Activated CD8-positive, alpha-beta memory T cell treated with anti-CD3 and anti-CD28 coated beads, Interleukin-2, amount 50 U/mL, for 4 hours (primary cell): Measurements from ENCODE around the gene ADAMTS7.
"Not testable (repeated sequence)": the region's sequence is repeated elsewhere in the genome, so short reads cannot be mapped to it uniquely, and the experiment has no call there.

Experiments
- DNase-seq: peaks from one replicate; pipeline ENCODE4 v3.0.0-alpha.2; 2020

ADAMTS7 gene

DNA sequence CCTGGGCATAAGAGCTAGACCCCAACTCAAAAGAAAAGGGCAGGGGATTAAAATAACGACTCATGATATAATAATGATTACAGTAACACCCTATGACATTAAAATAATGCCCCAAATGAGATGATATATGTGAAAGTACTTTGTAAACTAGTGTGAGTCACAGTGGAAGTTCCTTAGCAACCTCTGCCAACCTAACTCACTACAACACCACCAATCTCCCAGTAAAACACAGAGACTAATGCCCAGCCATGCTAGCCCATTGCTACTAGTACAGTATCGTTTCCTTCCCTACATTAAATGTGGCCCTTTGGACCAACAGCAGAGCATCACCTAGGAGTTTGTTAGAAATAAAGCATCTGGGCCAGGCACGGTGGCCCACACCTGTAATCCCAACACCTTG is 11.2 kb upstream of the ADAMTS7 start:
- DNase-seq: no peak

DNA sequence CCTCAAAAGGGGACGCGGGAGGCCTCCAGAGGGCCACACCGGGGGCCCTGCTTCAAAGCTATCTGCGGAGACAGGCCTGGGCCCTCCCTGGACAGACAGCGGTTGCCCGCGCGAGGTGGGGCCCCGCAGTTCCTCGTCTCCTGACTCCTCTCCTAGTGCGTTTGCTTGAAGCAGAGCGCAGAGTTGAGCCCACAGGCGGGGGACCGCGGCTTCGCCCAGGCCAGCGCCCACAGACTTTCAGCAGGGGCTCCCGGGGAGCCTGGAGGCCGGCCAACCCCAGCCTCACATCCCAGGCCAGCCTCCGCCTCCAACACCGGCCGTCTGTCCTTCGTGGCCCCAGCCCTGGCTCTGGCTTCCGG is 540 bp upstream of the ADAMTS7 start:
- no peak for DNase-seq

DNA sequence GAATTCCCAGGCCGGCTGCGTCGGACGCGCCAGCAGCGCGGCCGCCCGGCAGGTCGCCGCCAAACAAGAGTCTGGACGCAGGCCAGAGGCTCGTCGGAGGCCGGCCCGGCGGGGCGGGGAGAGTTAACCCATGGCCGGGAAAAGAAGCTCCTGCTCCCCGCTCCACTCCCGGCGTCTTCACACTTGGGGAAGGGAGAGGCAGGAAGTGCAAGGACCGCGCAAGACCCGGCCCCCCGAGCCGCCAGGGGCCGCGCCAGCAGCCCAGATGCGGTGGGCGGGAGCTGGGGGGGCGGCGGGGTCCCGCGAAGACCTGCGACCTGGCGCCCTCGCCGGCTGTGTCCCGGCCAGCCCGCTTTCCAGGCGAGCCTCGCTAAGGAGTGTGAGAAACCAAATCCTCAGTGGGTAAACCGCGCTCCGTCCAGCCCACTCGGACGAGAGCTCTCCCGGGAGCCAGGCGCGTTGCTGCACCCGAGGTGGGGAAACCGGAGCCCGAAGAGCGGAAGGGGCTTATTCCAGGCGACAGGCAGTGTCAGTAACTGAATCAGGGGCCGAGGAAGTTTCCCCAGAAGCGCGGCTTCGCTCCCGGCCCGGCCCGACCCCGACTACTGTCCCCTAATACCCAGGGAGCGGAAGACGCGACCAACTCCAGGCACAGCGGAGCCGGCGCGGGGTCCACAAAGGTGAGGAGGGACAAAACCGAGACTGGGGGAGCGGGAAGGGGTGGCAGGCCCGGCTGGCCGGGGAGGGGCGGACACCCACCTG is 721 bp downstream of the ADAMTS7 start:
- peak; percentile 17 for DNase-seq

DNA sequence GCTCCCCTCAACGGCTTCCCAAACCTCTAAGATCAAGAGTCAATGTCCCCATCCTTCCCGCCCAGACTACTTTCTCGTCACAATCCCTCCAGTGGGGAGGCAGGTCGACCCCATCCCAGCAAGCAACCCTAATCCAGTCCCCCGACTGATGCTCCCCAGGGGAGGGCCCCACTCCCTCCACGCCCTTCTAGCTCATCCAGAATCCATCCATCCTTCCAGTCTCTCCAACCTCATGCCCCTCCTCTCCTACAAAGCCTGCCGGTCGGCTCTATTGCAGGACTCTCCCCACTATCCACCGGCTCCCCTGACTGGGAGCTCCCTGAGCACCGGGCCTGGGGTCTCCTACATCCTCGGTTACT is 1.3 kb downstream of the ADAMTS7 start:
- no peak for DNase-seq

DNA sequence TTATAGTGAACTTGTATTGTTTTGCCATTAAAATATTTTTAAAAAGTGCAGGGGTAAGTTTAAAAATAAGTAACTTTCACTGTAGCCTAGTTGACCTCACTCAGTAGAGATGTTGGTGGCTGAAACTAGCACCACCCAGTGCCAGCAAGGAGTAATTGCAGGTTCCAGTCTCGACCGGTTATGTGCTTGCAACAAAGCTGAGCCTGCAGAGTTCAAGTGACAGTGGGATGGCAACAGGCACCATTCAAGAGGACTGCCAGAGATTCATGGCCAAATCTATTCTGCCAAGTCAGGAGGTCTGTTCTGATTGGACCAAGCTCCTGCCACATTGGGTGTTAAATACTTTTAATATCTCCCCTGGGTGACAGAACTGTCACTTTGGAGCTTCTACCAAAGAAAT is 2.7 kb downstream of the ADAMTS7 start:
- no peak for DNase-seq

DNA sequence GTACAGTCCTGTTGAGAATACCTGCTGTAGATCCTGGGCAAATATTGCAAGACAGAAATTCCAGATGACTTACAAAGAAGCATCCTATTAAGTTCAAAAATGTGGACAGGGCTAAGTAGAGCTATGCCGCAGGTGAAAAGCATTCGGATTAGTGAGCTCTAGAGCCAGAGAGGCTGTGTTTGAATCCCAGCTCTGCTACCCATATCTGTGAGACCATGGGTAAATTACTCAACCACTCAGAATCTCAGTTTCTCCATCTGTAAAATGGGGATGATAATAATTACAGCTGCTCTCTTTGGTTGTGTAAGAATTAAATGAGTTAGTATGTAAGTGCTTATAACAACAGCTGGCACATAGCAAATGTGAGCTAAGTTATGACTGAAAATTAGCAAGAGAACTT is 3.9 kb downstream of the ADAMTS7 start:
- no peak for DNase-seq

DNA sequence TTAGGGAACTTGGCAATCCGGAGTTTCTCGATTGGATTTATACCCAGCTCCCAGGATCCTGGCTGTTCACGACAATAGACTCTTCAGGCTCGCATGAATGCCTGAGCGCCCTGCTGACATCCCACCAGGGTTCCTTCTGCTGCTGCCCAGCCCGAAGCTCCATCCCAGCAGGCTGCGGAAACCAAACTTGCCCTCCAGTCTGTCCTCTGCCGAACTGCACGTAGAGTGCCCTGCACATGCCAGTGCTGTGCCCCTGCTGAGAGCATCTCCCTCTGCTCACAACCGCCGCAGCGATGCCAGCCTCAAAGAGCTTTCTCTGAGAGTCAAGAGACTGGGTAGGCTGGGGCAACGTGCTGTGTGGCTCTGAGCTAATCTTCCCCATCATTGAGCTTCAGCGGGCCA is 6.9 kb downstream of the ADAMTS7 start:
- DNase-seq: no peak

DNA sequence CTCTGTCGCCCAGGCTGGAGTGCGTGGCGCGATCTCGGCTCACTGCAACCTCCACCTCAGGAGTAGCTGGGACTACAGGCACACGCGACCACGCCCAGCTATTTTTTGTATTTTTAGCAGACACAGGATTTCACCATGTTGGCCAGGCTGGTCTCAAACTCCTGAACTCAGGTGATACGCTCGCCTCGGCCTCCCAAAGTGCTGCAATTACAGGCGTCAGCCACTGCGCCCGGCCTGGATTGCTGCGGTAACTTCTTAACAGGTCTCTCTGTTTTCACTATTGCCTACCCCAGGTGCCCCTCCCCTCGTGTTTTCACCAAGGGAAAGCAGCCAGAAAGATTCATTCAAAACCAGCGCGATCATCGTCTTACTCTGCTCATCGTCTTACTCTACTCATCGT is 10.5 kb downstream of the ADAMTS7 start:
- no peak for DNase-seq

DNA sequence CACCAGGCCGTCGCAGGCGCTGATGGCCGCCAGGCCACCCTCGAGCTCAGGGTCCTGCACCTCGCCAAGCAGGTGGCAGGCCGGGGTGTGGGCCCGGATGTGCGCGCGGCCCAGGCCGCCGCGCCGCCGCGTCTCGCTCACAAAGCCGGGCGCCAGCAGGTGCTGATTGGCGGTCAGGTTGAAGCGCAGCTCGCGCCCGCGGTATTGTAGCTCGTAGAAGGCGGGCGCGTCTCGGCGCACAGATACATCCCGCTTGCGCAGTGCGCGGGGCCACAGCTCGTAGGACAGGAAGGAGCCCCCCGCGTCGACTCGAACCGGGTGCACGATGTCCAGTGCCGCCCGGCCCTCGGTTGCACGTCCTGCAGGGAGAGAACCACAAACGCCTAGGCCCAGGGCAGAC is 11.1 kb downstream of the ADAMTS7 start:
- no peak for DNase-seq

DNA sequence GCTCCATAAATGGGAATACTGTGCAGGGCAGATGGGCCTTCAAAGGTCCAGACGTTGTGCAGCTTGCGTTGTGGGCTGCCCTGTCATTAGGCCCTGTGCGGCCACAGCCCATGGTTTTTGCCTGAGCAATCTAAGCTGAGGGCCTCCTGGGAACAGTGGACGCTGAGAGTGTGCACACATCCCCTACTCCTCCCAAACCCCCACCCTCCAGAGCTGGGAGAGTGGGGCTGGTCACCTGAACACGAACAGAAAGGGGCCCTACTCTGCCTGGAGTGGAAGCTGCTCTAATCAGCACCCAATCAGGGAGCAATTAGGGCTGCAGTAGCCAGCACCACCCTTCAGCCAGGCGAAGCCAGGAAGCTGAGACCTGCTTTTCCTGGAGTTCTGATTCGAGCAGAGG is 12.2 kb downstream of the ADAMTS7 start:
- DNase-seq: not testable (repeated sequence)

DNA sequence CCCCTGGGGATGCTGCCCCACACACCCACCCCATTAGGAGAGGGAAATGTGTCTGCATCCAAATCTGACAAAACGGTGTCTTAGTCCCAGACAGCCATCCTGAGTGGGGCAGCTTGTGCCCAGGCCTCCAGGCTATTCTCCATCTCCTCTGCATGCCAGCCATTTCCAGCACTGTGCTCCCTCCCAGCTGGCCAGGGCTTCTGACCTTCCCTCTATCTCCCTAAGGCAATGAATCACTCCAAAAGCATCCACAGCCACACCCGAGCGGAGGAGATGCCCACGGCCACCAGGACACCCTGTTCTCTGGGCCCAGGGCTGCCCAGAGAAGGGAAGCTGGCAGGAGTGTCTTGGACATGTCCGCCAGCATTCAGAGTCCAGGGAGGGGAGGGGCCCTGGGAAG is 12.9 kb downstream of the ADAMTS7 start:
- DNase-seq: not testable (repeated sequence)

DNA sequence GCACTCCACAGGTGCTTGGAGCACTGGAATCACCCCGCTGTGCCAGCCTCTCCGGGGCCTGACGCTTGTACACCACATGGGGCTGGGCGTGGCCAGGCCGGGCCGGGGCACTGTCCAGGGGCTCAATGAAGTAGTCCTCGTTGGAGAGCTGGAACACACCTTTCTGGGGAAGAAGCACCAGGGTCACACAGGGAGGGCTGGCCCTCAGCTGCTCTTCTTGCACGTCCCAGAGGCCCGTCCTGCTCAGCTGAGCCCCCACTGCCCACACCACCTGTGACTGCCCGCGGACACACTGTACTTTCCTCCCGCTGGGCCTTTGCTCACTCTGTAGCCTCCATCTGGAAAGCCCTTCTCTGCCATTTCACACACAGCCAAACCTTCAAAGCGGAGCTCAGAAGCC is 13.3 kb downstream of the ADAMTS7 start:
- DNase-seq: no peak

DNA sequence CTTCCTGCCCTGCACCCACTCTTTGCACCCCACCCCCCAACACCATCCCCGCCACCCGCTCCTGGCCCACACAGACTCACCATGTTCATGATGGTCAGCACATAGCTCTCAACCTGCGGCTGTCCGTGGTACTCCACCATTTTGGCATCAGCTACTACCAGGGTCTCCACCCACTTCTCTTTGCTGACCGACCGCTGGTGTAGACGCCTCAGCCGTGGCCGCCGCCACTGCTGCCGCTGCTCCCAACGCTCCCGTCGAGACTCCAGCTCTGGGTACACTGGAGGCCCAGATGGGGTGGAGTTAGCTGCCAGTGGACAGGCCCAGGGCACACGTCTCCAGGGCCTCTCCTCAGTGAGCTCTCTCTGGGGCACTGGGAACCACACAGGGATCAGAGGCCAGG is 14.8 kb downstream of the ADAMTS7 start:
- no peak for DNase-seq

DNA sequence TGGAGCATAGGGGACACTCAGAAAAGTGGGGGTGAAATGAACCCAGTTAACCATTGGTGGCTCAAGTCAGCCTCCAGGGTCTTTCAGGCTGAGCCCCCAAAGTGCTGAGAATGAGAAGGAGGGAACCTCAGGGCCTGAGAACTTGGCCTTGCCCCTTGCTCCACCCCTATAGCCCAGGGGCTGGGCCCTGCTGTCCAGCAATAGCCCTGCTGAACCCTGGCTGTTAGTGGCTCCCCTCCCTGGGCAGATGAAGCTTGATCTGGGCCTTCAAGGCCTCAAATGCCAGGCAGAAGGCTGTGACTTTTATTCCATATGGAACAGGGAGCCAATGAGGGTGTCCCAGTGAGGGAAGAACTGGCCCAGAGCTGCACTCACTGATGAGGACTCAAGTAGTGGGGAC is 16.2 kb downstream of the ADAMTS7 start:
- no peak for DNase-seq

DNA sequence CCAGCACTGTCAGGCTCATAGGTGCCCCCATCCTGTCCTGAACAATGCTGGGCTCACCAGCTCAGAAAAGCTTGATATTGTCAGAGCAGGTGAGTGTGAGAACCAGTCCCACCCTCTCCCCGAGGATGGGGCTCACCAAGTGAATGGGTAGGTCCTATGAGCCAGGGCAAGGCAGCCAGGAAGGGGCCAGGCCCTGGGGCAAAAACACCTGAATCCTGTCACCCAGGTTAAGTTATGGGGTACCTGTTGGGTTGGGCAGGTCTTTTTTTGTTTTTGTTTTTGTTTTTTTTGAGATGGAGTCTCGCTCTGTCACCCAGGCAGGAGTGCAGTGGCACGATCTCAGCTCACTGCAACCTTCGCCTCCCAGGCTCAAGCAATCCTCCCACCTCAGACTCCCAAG is 16.8 kb downstream of the ADAMTS7 start:
- DNase-seq: not testable (repeated sequence)

DNA sequence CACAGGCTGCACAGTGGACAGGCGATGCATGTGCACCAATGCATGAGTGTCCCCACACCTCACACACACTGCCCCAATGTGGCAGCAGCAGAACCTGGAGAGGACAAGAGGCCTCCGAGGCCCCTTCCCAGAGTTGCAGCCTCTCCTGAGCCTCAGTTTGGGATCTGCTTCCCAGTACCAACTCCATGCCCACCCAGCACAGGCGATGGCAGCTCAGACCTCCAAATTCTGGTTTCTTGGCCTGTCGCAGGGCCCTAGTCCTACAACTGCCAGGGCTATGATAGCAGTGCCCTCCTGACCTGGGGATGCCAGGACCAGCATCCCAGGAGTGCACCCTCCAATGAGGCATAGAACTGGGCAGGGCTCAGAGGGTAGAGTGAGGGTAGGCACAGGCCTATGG is 19.9 kb downstream of the ADAMTS7 start:
- DNase-seq: no peak

DNA sequence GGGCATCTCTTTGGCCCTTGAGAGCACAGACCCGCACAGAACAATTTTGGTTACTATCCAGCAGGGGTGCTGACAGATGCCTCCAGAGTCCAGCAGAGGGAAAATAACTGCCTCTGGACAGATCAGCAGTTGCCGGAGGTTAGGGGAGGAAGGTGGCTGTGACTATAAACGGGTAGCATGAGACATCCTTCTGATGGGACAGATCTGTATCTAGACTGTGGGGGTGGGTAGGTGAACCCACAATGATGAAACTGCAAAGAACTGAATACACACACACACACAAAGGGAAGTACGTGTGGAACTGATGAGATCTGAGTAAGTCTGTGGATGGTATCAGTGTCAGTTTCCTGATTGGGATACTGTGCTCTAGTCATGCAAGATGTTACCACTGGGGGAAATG is 21.2 kb downstream of the ADAMTS7 start:
- no peak for DNase-seq

DNA sequence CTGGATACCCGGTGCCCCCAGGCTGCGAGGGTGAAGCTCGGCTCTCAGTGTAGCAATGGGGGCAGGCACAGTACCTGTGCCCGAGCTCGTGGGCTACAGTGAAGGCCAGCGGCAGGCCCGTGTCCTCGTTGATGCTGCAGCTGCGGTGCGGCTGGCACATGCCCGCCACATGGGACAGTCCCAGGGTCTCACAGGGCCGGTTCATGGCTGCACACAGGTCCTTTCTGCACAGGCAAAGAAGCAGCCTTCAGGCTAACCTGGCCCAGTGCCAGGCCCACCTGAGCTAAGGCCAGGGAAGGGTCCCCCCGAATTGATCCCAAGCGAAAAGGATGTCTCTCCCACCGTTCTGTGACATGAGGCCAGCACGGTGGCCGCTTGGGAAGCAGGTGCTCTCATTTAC is 21.6 kb downstream of the ADAMTS7 start:
- DNase-seq: no peak

DNA sequence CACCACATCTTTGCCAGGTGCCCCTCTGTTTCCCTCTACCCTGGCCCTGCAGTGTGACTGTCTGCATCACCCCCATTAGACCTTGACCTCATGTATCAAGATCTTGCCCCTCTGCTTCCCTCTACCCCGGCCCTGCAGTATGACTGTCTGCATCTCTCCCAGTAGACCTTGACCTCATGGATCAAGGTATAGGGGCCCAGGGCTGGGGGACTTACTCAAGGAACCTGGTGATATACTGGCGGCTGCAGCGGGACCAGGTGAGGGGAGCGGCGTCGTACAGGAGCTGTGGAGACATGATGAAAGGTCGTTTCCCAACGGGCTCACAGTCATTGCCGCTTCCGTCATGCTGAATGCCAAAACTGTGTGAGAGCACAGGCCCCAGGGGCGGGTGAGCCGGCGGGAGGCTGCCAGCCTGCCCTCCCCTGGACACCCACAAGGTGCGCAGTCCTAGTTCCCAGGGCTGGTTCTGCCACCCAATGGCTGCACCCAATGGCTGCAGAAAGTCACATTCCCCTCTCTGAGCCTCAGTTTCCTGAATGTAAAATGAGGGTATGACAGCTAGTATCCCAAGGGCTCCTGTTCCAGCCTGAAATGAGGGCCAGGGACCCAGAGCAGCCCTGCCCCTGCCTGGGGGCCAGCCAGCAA is 23.1 kb downstream of the ADAMTS7 start:
- DNase-seq: no peak

DNA sequence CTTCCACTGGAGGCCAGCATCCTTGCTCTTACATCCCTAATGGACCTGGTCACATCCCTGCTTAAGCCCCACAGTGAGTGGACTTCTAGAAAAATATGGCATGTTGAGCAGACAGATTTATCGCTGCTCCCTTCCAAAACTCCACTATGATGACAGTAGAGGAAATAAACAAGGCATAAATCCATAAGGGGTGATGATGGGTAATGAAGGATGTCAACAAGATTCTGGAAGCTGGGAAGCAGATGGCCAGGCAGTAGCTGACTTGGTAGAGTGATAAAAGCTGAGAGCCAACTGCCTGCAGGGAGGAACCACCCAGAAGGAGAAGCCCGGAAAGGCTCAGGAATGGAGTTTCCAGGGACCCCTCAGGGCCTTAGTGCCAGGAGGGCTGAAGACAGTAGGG is 28.9 kb downstream of the ADAMTS7 start:
- DNase-seq: not testable (repeated sequence)

DNA sequence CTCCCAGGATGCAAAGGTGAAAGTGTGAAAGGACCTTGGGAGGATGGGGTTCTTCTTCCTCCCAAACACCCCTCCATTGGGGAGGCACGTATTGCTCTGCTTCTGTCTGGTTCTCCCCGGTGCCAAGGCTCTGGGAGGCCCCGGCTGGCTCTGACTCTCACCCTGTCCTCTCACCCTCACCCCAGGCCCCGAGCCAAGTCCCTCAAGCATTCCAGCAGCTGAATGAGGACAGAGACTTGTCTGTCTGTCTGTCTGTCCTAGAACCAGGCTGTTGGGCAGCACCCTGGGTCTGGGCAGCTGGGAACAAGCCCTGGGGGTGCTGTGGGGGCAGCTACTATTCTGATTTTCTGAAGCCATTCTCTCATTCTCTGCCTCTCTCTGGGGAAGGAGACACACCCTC is 29.9 kb downstream of the ADAMTS7 start:
- DNase-seq: not testable (repeated sequence)

DNA sequence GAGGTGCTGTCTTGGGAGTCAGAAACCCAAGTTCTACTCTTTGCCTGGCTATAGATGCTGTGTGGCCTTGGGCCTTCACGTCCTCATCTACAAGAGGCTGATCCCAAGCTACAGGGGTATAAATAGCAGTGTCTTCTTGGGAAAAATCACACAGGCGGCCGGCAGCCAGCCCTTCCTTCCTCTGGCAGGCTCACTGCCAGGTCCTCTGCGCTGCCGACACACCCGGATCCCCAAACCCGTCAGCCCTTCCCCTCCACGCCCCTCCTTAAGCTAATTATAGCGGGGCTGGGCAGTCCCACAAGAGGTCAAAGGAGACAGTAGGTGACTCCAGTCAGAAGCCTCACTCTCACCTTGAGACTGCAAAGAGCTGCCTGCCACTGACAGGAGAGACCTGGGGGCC is 31.3 kb downstream of the ADAMTS7 start:
- not testable (repeated sequence) for DNase-seq

DNA sequence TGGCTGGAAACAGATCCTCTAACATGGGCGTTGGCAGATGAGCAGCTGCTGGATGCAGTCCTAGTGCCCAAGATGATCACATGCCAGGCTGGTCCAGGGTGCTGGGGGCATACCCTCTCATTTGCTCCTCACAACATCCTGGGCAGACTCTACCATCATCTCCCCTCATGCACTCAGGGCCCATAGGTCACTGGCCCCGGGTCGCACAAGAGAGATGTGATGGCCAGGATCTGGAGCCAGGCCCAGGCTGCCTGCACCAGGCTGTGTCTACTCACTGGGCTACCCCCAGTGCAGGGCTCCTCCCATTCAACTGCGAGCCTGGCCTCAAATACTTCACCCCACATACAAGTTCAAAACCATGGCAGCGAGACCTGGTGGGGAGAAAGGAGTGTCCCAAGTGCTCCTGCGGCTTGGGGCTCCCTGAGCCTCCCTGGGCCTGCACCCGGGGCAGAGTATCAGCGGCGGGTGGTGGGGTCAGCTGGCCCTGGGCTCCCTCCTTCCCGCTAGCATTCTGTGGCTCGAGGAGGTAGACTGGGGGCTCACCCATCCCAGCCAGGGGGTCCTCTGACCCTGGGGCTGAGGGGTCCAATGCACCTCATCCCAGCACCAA is 32.0 kb downstream of the ADAMTS7 start:
- not testable (repeated sequence) for DNase-seq

DNA sequence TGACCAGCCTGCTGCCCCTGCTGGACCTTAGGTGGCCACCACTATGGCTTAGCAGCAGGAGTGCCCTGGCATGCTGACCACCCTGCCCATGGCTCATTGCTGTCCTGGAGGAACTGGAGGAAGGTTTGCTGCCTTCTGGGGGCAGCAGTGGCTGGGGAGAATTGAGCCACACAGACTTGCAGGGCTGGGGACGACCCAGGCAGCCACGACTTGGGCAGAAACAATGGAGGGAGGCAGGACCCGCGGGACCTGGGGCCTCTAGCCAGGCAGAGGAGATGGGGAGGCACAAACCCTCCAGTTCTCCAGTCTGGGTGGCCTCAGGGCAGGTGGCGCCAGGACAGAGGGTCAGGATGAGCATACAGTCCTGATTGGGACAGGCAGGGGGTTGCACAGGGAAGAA is 32.8 kb downstream of the ADAMTS7 start:
- DNase-seq: no peak

DNA sequence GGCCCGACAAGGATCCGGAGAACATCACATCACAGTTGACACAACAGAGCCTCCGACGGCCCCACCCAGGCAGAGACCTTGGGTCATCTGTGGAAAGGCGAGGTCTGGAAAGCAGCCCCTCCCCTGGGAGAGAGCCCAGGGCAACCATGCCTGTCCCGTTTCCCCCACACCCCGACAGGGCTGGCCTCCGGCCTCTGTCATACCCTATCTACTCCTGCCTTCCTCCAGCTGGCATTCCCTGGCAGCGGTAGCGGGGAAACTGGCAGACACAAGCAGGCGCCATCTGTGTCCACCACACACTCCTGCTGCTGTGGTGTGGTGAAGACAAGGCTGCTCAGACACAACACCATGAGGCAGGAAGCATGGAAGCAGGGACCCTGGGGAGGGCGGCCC is 33.3 kb downstream of the ADAMTS7 start:
- not testable (repeated sequence) for DNase-seq
